DND-41 (cell line): ENCODE measurements around the gene REEP1.

Source experiments
- CTCF ChIP-seq: IDR thresholded peaks from 2 replicates; pipeline ENCODE4 v1.5.1; 2012; ENCODE audit warnings: borderline replicate concordance, low read length, moderate library complexity, mild to moderate bottlenecking; ENCODE audit not compliant: poor library complexity, severe bottlenecking; ENCODE audit errors: extremely low read depth
- EZH2 ChIP-seq: IDR thresholded peaks from 3 replicates; pipeline ENCODE4 v1.6.1; 2012; ENCODE audit warnings: borderline replicate concordance, low read depth, mild to moderate bottlenecking, moderate library complexity, low read length, inconsistent platforms; ENCODE audit not compliant: severe bottlenecking

GRCh38 chr2:86323273-86324021, 14.0 kb downstream of the REEP1 start:
- no peak for TF ChIP-seq CTCF
- TF ChIP-seq EZH2, result no peak
